Testis (tissue), 2 donors: ENCODE results near the gene KLHL25.

Experiments used
- POLR2A ChIP-seq: fragments of 450-650 bp; IDR thresholded peaks from one replicate; pipeline ENCODE4 v1.6.1; 2017; ENCODE audit warnings: antibody characterized with exemption, mild to moderate bottlenecking, moderate library complexity
- TF ChIP-seq, protein P1 (sequence below), 3 experiments: fragments of 450-650 bp in 2 of 3; fragments of 200-600 bp in 1 of 3; sonication (generic) in 1 of 3; IDR thresholded peaks; one replicate each; pipeline ENCODE4 v1.5.1; 2016 to 2019; ENCODE audit warnings: antibody characterized with exemption in 3 of 3, mild to moderate bottlenecking in 2 of 3, moderate library complexity in 1 of 3

GRCh38 chr15:85839643-85840042 lies 44.9 kb upstream of the KLHL25 start:
- TF ChIP-seq, protein P1, sequence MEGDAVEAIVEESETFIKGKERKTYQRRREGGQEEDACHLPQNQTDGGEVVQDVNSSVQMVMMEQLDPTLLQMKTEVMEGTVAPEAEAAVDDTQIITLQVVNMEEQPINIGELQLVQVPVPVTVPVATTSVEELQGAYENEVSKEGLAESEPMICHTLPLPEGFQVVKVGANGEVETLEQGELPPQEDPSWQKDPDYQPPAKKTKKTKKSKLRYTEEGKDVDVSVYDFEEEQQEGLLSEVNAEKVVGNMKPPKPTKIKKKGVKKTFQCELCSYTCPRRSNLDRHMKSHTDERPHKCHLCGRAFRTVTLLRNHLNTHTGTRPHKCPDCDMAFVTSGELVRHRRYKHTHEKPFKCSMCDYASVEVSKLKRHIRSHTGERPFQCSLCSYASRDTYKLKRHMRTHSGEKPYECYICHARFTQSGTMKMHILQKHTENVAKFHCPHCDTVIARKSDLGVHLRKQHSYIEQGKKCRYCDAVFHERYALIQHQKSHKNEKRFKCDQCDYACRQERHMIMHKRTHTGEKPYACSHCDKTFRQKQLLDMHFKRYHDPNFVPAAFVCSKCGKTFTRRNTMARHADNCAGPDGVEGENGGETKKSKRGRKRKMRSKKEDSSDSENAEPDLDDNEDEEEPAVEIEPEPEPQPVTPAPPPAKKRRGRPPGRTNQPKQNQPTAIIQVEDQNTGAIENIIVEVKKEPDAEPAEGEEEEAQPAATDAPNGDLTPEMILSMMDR (IDR thresholded peaks at IDR 0.05): no peak
- no peak for TF ChIP-seq POLR2A
